ENCODE measurements around the gene SAP130.

SAP130 gene

GRCh38 chr2:128024816-128025215 lies 3.0 kb downstream of the SAP130 start:
- no peak for DNase-seq

- DNase-seq = no peak
Observed at GRCh38 chr2:128017561-128017960, 10.3 kb downstream of the SAP130 start.

GRCh38 chr2:128016620-128017019 lies 11.2 kb downstream of the SAP130 start:
- no peak for DNase-seq

GRCh38 chr2:128012698-128013097 lies 15.2 kb downstream of the SAP130 start:
- DNase-seq = no peak

GRCh38 chr2:128008074-128008672 lies 19.7 kb downstream of the SAP130 start:
- DNase-seq = no peak

- DNase-seq = no peak
Observed at GRCh38 chr2:128004509-128004908, 23.4 kb downstream of the SAP130 start.

GRCh38 chr2:128003463-128003862 lies 24.4 kb downstream of the SAP130 start:
- DNase-seq = no peak

GRCh38 chr2:127996160-127996559 lies 31.7 kb downstream of the SAP130 start:
- no peak for DNase-seq

GRCh38 chr2:127995725-127996124 lies 32.1 kb downstream of the SAP130 start:
- no peak for DNase-seq

GRCh38 chr2:127993659-127994058 lies 34.2 kb downstream of the SAP130 start:
- DNase-seq = no peak

GRCh38 chr2:127991742-127992141 lies 36.1 kb downstream of the SAP130 start:
- no peak for DNase-seq

- no peak for DNase-seq
Observed at GRCh38 chr2:127986548-127987079, 41.2 kb downstream of the SAP130 start.

- no peak for DNase-seq
Observed at GRCh38 chr2:127985735-127986134, 42.1 kb downstream of the SAP130 start.

- no peak for DNase-seq
Observed at GRCh38 chr2:127985026-127985734, 42.7 kb downstream of the SAP130 start.

- no peak for DNase-seq
Observed at GRCh38 chr2:127984551-127984950, 43.3 kb downstream of the SAP130 start.

GRCh38 chr2:127969446-127969845 lies 58.4 kb downstream of the SAP130 start:
- DNase-seq = no peak

GRCh38 chr2:127968610-127969339 lies 59.1 kb downstream of the SAP130 start:
- no peak for DNase-seq

- DNase-seq = no peak
Observed at GRCh38 chr2:127961729-127962128, 66.1 kb downstream of the SAP130 start.

- no peak for DNase-seq
Observed at GRCh38 chr2:127957240-127957639, 70.6 kb downstream of the SAP130 start.

GRCh38 chr2:127954857-127955256 lies 73.0 kb downstream of the SAP130 start:
- DNase-seq = no peak

- no peak for DNase-seq
Observed at GRCh38 chr2:127953849-127954248, 74.0 kb downstream of the SAP130 start.

GRCh38 chr2:127953128-127953718 lies 74.6 kb downstream of the SAP130 start:
- no peak for DNase-seq

GRCh38 chr2:127951026-127951425 lies 76.8 kb downstream of the SAP130 start:
- DNase-seq = no peak
